NCI-H446 (cell line): Measurements from ENCODE around the gene NFXL1.

Experiments used
- DNase-seq, 2 experiments: peaks; one replicate each; lab custom pipeline; 2025; lab: John Stamatoyannopoulos, UW

The NFXL1 gene

DNA sequence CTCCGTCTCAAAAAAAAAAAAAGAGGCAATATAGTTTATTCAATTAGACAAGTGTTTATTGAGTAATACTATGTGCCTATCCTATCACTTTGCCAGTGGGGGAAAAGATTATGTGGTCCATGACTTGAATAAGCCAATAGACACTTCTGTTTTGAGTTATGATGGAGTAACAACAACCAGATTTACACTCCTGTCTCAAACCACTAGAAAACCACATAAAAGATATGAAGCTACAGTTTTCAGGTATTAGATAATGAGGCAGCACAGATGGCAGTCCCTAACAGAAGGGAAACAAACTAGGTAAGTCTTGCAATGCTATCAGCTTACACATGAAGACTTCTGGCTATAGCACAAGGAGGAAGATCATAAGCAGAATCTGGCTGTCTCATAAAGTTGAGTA, 22.5 kb downstream of the NFXL1 start:
- DNase-seq, result no peak

DNA sequence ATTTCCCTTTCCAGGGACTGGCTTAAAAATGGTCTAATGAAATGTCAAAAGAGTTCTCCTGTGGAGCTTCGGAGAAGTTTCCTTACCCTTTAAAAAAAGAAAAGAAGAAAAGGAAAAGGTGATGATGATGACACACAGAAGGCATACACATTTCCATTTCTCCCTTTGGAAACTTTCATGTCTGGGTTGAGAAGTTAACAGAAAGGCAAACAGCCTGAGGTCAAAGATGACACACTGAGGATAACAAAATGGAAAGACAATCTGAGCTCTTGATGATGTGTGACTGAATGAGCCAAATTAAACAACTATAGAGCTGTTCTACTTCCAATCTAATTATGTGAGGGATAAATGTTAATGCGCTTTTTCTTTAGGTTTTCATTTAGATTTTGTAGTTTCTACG, 32.2 kb downstream of the NFXL1 start:
- no peak for DNase-seq

DNA sequence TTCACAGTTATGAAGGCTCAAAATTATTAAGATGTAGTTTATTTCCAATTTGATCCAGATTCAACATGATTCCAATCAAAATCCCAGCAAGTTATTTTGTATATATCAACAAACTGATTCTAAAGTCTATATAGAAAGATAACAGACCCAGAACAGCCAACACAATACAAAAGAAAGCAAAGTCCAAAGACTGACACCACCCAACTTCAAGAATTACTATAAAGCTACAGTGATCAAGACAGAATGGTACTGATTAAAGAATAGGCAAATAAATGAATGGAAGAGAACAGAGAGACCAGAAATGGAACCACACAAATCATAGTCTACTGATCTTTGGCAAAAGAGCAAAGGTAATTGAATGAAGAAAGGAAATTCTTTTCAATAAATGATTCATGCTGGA, 34.9 kb downstream of the NFXL1 start:
- DNase-seq, result no peak

DNA sequence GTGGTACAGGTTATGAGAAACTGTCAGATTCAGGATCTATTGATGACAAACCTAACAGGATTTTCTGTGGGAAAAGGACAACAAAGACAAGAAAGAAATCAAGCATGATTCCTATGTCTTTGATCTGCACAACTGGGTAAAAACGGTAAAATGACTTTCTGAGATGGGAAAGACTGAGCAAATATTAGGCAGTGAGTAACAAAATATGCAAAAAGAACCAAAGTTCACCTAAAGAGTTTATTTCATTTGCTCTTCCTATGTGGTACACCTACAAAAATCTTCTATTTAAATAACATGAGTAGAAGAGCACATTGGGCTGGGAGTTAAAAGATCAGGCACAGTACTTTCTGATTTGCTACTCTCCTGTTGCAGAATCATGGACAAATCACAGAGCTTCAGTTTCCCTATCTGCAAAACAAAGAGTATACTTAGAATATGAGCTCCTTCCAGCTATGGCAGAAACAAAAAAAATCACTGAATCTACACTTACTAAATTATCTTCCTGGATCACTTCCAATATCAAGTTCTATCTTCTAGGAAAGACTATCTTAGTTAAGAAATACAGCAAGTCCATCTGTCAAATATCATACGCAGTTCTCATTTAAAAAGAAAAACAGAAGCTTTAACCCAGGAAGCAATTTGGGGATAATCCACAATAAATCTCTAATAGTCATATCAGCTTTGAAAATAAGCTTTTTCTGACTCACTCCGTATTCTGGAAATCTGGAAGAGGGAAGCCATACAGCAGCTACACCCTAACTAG, 37.4 kb downstream of the NFXL1 start:
- DNase-seq, result no peak

DNA sequence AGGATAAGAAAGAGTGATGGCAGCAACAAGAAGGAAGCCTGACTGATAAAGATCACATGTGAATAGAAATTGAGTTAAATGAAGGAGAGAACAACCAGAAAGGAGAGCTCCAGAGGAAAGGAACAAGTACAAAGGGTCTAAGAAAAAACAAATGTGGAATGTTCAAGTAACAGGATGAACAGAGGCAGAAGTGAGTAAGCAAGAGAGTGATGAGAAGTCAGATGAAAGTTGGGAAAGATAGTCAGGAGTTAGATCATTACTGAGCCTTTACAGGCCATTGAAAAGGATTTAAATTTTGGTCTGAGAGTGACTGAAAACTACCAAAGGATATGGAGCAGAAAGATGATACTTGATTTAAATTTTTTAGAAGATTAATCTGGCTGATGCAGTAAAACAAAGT, 38.1 kb downstream of the NFXL1 start:
- no peak for DNase-seq

DNA sequence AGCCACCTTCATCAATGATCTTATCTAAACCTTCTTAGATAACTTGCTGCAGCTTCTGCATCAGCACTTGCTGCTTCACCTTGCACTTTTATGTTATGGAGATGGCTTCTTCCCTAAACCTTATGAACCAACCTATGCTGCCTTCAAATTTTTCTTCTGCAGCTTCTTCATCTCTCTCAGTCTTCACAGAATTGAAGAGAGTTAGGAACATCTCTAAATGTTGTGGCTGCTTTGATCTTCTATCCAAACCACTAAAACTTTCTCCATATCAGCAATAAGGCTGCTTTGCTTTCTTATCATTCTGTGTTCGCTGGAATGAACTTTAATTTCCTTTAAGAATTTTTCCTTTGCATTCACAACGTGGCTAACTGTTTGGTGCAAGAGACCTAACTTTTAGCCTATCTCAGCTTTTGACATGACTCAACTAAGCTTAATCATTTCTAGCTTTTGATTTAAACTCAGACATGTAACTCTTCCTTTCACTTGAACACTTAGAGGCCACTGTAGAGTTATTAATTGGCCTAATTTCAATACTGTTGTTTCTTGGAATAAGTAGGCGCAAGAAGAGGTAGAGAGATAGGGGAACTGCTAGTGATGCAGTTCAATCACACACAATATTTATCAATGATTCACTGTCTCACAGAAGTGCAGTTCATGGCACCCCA, 40.4 kb downstream of the NFXL1 start:
- DNase-seq, result no peak

DNA sequence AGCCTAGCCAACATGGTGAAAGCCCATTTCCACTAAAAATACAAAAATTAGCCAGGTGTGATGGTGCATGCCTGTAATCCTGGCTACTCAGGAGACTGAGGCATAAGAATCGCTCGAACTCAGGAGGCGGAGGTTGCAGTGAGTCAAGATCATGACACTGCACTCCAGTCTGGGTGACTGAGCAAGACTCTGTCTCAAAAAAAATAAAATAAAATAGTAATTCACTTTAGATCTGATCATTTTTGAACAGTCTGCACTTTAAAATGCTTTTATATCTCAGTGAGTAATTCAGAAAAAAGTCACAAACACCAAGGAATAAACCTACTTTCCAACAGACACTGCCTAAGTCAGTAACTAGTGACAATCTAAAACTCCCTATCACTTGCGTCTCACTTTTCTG, 50.9 kb downstream of the NFXL1 start:
- no peak for DNase-seq

DNA sequence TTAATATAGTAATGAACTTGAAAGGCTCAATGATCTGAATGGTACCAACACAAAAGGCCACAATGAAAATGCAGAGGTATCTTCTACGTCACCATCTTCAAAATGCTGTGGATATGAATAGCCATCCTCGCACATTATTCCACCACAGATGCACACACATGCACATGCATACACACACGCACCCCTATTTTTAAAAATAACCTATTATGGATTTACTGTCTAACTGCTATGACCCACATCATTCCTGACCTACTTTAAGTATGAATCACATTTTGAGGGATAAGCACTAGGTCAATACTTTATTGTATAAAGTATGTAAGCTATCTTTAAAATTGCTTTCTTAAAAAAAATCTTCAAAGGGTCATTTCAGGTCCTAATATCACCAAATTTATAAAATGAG, 52.1 kb downstream of the NFXL1 start:
- no peak for DNase-seq

DNA sequence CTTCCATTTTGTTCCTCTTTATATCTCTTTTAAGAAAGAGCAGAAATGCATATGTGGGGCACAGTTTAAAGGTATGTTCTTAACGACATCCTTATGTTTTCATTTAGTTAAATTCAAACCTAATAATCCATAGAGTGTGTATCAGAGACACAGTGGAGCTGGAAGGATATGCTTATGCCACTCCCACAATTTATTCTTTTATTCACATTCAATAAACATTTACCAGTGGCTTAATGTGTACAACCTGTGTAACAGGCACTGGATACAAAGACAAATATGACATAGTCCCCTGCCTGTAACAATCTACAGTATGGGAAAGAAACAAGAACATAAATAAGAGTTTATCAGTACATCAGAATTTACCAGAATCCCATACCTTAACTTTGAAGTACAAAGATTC, 54.1 kb downstream of the NFXL1 start:
- no peak for DNase-seq

DNA sequence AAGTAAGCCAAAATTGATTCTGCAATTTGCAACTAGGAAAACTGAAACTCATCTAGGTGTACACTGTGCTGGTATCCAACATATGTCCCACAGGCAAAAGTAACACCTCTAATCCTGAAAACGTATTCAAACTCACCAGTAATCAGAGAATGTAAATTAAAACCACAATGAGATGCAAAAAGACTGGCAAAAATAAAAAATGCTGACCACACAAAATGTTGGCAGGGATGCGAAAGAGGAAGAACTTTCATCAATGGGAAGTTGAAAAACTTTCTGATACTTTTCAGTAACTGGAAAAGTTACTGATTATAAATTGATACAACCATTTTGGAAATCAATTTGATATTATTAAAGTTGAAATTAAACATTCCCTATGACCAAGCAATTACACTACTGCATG, 56.4 kb downstream of the NFXL1 start:
- no peak for DNase-seq

DNA sequence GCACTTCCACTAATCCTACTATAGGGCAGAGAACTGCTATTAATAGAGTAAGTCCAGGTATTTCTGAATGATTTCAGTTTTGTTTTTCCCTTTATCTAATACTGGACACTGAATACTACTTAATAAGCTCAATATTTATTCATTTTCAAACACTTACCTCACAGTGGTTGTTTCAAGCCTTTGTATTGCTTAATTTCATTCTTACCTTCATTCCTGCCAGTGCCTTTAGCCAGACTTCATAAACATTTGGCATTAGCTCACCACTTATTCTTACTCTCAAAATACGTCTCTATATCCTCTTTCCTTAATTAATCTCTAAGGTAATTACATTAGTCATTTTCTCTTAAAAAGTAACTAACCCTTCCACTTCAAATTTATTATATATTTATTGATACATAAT, 57.7 kb downstream of the NFXL1 start:
- DNase-seq, result no peak

DNA sequence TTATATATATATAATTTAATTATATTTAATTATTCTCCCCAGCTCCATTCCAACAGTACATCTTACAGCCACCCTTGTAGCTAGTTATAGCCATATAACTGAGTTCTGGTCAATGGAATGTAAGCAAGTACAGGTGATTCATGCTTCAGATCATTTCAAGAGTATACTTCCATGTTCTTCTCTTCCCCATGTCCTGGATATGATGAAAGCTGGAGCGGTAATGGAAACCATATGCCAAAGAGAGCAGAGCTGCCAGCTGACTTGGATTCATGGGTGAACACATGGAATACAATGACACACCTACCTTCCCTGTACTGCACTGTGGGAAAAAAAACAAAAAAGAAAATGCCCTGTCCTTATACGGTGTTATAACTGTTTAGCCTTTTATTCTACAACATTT, 59.0 kb downstream of the NFXL1 start:
- DNase-seq, result no peak

DNA sequence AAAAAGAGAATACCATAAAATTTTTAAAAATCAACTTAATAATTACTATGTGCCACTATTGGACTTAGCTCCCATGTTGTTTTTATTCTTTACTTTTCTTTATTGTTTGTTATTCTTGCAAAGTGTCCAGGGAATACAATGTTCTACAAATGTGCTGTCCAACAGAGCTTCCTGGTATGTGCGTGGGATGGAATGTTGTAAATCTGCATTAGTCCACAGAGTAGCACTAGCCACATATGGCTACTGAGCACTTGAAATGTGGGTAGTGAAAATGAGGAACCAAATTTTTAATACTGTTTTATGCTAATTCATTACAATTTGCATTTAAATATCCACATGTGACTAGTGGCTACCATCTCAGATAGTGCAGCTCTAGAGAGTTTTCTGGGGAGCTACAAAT, 62.2 kb downstream of the NFXL1 start:
- DNase-seq, result no peak

DNA sequence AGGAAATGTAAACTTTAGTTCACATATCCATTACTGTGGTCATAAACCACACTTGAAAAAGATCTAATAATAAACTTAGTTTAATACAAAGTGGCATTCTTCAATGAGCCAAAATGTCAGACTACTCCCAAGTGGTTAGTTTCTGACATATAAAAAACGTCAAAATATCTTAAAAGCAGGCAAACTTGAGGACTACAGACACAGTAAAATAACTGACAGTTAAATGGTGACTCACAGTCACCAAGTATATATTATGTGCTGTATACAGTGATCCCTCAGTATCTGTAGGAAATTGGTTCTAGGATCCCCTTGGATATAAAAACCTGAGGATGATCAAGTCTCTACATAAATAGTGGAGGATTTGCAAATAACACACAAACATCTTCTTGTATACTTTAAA, 64.9 kb downstream of the NFXL1 start:
- DNase-seq, result no peak

DNA sequence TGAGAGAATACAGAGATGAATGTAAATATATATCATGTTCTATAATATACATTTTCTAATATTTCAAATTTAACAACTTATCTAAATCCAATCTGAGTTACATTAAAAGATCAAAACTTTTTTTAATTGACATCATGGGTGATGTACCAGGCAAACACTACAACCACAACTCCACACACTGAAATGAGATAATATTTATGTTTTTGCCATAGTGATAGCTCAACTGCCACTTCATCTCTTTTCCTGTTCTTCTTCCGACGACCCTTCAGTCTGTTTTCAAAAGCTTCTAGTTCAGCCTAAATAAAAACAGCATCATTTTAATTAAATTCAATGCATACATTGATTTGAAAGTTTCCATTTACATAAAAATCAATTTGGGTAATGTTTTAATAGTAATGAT, 66.3 kb downstream of the NFXL1 start:
- DNase-seq, result no peak

DNA sequence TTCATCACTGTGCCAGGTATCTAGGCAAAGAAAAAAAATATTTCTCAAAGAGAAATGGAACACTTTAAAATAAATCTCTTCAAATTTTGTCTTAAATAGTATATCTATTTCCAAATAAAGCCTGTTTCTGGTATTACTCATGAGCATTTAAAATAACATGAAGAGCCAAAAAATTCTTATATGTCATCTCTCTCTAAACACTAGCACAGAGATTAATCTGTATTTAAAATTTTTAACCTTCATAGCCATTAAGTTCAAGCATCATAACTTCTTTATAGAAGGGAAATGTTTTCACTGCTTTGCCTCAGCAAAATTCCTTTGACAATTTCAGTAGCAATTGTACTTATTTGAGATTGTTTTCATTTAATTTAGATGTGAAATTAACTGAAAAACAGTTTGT, 71.4 kb downstream of the NFXL1 start:
- DNase-seq, result no peak

DNA sequence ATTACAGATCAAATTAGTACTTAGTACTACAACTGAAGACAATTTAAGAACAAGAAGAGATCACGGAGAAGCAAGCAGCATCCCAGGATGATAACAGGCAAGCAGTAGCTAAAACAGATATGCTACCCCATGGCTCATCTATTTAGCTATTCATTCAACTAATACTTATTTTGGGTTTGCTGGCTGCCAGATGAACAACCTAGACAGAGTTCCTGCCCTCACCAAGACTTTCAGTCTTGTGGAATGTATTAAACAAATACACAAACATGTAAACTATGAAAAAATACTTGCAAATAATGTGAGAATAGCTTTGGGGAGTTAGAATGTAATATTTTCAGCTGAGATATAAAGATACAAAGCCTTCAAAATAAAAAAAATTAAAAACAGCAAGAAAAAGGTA, 74.1 kb downstream of the NFXL1 start:
- DNase-seq, result no peak

DNA sequence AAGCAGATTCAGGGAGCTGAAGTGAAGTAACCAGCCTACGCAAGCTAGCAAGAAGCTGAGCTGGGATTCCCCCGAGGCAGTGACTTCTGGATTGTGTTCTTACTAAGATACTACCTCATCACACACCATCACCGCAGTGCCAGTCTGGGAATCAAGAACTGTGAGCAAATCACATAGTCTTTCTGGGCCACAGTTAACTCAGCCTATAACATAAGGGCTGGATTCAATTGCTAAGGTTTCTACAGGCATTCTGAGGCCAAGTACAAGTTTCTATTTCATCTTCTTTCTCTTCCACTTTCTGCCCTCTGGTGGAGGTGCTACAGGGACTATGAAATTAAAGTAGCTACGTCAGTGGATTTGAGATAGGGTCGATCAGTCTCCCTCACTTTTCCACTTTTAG, 75.1 kb downstream of the NFXL1 start:
- DNase-seq, result no peak

DNA sequence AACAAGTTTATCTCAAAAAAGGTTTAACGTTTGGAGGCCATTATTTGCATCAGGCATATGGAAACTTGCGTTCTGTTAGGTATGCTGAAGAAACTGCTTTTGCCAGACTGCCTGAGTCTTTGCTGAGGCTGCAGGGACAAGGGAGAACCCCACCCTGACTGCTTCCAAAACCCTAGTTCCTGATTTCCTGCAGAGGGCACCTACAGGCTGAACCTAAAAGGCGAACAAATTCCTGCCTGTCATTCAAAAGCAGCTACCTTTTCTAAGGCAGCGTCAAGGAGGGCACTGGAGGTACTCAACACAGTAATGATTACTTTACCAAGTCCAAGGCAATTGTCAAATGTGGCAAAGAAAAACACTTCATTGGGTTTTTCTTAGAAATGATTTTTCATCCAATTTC, 75.9 kb downstream of the NFXL1 start:
- no peak for DNase-seq

DNA sequence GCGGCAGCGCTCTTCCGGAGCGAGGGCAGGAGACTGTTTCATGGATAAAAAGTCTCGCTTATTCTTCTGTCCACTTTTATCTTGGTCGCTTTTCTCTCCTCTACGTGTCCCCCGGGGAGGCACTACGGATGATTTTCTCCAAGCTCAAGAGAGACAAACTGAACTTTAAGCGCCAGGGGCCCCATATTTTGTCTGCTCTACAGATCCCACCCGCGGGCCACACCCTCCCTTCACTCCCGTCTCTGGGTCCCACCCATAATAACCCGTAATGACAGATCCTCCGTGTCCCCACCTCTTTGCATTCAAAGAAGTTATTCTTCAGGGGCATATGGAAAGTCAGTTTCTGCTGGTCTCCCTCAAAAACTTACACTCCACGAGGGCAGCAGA, 76.5 kb downstream of the NFXL1 start, which contains the start of gene CORIN:
TSS of gene CORIN (minus strand) at position 160 of the 387 bp plus-strand sequence. CDS start at position 42, 118 bp downstream.
- DNase-seq, result no peak

DNA sequence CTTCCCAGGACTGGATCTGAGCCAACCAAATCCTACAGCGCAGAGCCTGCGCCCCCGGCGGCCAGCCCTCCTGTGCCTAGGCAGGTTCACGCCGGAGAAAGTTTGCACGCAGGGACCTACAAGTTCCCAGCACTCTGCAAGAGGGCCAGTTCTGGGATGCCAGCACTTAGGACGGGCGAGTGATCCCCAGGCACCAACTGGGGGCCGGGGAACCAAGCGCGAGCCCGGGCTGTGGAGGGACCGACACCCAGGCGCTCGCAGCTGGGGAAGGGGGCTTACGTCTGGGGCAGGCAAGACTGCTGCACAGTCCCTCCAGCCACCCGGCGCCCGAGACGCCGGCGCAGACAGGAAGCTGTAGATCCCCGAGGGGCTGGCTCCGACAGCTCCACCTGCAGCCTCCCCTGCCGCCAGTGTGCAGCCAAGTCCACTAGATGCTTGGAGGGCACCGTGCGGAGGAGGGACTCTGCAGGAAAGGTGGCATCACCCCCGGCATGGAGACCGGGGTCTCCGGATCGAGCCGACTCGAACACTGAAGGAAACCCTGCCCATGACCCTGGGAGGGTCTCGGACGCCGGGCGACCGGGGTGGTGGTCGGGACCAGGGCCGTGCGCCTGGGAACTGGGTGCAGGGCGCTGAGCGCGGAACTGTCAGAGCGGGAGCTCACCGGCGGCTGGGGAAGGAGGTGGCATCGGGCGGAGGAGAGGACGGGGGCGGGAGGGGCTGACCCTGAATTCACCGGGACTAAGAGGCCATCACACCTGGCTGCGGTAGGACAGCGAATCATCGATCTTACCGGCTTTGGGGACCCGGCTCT, 77.1 kb downstream of the NFXL1 start:
- DNase-seq, result no peak

DNA sequence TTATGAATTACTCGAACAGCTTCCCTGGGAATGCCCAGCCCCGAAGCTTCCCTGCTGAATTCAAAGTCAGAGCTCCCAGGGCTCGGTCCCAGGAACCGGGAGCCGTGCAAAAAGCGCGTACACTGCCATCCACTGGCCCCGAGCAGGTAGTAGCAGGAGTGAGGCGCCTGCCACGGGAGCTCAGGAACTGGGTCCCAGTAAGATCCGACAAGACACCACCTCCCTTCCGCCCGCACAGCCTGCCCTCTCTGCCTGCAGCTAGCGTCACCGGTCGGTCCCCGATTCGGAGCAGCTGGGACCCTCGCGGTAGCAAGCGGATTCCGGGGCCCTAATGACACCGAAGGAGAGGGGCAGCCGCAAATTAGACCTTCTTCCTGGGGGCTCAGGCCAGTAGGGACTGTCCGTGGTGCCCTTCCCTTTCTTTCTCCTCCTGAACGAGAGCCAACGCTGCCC, 77.7 kb downstream of the NFXL1 start:
- peak; percentile 15 to 65 for DNase-seq

DNA sequence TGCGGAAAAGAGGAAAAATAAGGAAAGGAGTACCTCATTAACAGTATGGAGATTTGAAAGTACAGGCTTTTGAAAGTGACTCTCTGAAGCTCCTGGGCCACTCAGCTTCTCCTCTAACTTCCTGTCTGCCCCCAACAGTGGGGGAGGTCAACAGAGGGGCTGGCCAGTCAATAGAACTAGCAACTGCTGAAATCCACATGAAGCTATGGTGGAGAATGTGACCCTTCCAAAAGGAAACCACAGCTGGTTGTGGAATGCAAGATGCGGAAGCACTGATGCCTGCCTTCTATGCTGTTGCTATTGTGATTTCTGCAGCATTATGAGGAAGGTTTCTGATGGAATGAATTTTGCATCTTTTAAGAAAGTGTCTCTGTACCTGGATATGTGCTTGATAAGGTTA, 78.9 kb downstream of the NFXL1 start:
- DNase-seq, result no peak
